Iris pigment epithelial cell (primary cell): ENCODE measurements around the gene STAB1.
"Not testable (repeated sequence)": the region's sequence is repeated elsewhere in the genome, so short reads cannot be mapped to it uniquely, and the experiment has no call there.

Experiments
- DNase-seq: peaks from one replicate; pipeline ENCODE4 v3.0.0-alpha.2; 2011; ENCODE audit warnings: low read depth

The STAB1 gene

DNA sequence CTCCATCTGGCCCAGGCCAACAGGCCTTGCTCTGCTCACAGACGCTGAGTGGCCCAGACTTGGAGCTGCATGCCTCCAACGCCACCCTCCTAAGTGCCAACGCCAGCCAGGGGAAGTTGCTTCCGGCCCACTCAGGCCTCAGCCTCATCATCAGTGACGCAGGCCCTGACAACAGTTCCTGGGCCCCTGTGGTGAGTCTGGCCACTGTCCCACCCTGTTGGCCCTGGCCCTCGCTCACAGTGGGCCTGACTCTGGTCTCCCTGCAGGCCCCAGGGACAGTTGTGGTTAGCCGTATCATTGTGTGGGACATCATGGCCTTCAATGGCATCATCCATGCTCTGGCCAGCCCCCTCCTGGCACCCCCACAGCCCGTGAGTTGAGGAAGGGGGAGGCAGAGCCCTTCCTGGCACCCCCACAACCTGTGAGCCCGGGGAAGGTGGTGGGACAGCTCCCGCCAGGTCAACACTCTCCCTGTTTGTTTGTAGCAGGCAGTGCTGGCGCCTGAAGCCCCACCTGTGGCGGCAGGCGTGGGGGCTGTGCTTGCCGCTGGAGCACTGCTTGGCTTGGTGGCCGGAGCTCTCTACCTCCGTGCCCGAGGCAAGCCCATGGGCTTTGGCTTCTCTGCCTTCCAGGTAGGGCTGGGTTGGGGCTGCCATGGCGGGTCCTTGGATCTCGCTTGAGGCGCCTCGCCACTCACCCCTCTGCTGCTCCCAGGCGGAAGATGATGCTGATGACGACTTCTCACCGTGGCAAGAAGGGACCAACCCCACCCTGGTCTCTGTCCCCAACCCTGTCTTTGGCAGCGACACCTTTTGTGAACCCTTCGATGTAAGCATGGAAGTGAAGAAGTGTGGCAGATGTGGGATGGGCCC, 28.5 kb downstream of the STAB1 start:
- no peak for DNase-seq

DNA sequence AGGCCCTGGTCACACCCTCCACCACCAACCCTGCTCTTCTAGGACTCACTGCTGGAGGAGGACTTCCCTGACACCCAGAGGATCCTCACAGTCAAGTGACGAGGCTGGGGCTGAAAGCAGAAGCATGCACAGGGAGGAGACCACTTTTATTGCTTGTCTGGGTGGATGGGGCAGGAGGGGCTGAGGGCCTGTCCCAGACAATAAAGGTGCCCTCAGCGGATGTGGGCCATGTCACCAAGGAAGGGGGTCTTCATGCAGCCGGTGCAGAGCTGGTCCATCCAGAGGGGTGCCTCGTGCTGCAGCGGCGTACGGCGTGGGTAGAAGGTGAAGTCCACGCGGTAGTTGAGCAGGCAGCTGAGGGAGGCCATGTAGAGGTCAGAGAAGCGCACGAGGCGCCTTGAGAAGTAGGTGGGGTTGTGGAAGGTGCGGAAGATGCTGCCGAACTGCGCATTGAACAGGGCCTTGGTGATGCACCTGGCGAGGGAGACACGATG, 29.2 kb downstream of the STAB1 start:
- no peak for DNase-seq

GRCh38 chr3:52524752-52525679, 29.9 kb downstream of the STAB1 start:
- no peak for DNase-seq

DNA sequence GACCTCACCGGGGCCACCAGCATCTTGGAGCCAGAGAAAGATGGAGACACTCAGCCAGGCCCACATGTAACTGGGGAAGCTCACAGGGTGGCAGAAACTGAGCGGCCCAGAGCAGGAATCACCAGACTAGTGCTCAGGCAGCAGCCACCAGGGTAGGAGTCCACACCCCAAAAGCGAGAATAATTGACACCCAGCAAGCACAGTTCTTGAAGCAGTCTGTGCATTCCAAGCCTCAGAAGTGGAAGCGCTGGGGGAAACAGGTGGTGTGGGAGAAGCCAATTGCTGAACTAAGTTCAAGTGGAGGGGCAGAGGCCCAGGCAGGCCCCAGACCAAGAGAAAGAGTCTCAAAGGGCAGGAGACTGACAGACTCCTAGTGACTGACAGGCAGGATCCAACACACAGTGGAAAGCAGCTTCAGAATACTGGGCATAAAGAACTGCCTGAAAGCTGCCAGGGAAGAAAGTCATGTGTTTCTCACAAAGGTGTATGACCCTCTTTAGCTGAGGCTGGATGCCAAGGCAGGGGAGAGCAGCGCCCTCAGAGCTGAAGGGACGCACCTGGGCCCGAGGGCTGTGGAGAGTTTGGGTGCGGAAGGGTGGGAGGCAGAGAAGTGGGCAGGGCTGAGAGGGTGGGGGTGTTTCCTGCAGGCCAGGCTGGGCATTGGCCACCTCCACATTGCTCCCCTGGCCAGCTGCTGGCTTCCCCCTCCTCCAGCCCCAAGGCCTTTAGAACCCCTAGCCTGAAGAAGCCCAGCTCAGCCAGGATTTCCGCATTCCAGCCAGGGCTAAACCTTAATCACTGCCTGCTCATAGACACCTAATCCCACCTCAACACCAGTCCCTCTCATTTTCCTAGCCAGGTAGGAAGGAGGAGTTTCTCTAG, 30.8 kb downstream of the STAB1 start:
- DNase-seq, result no peak

DNA sequence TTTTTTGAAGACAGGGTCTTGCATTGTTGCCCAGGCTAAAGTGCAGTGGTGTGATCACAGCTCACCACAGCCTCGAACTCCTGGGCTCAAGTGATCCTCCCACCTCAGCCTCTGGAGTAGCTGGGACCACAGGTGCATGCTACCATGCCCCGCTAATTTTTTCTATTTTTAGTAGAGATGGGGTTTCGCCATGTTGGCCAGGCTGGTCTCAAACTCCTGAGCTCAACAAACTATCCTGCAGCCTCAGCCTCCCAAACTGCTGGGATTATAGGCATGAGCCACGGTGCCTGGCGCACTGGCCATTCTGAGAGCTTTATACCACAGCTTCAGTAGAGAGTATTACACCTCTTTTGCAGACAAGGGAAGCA, 31.5 kb downstream of the STAB1 start:
- not testable (repeated sequence) for DNase-seq

- no peak for DNase-seq
Measured at GRCh38 chr3:52527039-52527731, 32.0 kb downstream of the STAB1 start.

DNA sequence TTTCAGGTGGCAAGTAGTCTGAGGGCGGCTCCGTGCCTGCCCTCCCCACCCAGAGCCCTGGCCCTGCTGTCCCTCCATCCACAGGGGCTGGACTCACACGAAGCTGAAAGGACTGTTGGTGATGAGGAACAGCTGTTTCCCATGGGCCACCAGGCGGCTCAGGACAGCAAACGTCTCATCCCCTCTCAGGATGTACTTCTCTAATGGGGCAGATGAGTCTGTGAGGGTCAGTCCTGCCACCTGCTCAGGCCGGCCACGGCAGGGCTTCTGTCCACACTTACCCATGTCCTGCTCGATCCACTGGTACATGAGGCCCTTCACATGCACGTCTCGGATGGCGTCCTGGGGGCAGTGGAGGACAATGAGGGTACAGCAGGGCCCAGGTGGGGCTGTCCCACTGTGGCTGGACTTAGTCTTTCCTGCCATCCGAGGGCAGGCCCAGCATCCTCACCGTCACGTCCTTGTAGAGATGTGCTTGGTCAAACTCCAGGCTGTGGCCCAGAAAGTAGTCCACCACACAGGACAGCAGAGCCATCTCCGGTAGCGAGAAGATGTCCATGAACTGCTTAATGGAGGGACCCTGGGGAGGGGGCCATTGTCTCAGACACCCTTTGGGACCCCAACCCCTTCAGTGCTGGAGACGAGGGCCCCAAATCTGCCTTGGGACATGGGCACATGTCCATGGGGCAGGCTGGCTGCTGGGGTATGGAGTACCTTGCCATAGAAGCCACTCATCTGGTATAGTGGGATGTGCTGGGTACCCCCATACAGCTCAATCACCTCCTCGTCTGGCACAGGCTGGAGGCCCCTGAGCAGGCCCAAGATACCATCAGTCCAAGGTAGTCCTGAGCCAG, 32.8 kb downstream of the STAB1 start:
- no peak for DNase-seq

GRCh38 chr3:52528586-52529375, 33.6 kb downstream of the STAB1 start:
- DNase-seq, result no peak

DNA sequence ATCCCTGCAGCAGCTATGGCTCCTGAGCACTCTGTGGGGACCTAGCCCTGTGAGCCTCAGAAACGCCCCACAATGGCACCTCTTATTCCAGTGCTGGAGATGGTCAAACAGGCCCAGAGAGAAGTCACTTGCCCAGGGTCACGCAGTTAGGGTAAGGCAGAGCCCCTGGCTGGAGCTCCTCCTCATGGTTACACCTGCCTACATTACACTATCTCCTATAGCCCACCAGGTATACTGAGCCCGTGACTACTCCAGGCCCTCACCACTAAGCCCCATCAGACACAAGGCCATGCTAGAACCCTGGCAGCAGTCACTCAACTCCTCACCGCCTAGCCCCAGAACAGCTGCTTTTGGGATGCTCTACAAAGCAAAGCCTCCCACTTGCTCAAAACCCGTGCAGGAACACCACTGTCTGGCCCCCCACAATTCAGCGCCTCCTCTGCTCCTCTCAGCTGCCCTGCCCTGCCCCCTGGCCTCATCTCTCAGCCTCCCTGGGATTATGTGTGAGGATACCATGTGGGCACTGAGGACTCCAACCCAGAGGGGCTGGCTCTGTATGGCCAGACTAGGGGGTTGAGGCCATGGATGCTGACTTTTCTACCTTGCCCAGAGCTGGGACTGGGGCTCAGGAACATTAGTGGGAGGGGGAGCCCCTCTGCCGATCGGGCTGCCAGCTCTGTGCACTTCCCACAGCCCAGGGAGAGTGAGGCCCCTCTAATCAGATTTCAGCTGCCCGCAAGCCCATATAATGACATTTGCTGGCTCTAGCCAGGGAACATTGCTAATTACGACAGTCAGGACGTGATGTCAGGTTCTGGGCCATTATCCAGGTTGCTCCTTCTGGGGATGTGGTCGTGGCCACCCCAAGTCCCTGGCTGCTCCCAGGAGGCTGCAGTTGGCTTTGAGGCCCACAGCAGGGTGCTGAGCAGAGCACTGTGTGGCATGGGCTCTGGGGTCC, 34.5 kb downstream of the STAB1 start:
- peak; percentile 67 for DNase-seq

GRCh38 chr3:52530918-52531826, 36.0 kb downstream of the STAB1 start:
- DNase-seq, result no peak

DNA sequence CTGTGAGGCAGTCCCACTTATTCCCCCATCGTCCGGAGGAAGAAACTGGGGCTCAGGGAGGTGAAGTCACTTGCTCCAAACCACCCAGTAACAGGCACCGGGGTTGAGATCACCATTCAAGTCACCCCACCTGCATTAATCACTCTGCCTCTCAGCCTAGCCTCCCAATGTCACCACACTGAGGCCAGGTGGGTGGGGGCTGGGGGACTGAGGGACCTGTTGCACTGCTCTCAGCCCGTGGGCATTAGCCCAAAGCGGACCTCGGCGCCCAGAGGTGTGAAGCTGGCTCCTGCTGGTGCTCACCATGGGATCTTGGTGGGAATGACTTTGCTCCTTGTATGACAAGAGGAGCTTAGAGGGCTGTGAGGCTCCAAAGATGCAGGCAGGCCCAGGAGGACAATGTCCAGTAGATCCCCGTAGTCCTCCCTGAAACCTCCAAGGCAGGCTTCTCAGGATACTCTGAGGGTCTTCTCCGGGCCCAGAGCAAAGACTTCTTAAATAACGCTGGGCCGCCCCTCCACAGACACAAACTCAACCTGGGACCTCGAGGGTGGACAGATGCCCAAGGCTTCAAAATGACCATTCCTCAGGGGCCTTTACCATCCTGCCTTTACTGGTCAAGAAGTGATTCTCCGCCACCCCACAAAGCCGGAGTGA, 36.9 kb downstream of the STAB1 start:
- no peak for DNase-seq

- peak; percentile 78 for DNase-seq
Measured at GRCh38 chr3:52532517-52532837, 37.3 kb downstream of the STAB1 start.

DNA sequence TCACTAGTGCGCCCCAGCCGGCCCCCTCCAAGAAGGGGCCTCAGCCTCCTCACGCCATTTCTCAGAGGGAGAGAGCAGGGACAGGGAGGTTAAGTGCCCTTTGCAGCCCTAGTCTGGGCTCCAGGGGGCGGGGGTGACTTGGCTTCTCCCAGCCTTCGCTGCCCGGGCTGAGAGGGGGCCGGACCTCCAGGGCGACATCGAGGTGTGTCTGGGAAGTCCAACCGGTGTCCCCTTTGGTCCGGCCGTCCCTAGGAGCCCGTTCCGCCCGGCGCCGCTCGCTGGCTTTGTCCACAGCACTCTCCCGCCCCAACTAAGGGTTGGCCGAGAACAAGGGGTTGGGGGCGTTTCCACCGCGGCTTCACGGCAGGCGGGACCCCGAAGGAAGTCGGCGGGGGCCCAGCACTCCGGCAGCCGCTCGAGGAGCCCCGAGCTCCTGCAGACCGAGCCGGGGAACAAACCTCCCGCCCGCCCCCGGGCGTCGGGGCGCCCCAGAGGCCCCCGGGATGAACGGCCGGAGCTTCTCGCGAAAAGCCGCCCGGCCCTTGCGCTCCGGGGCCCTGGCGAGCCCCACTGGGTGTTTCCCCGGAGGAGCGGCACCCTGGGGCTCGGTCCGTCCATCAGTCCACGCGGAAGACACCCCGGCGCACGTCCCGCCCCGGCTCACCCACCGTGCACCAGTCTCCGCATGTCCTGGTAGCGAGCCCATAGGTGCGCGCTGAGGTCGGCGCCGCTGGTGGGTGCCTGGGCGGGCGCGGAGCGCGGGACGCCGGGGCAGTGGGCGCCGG, 37.9 kb downstream of the STAB1 start:
- DNase-seq, result peak; percentile 46

DNA sequence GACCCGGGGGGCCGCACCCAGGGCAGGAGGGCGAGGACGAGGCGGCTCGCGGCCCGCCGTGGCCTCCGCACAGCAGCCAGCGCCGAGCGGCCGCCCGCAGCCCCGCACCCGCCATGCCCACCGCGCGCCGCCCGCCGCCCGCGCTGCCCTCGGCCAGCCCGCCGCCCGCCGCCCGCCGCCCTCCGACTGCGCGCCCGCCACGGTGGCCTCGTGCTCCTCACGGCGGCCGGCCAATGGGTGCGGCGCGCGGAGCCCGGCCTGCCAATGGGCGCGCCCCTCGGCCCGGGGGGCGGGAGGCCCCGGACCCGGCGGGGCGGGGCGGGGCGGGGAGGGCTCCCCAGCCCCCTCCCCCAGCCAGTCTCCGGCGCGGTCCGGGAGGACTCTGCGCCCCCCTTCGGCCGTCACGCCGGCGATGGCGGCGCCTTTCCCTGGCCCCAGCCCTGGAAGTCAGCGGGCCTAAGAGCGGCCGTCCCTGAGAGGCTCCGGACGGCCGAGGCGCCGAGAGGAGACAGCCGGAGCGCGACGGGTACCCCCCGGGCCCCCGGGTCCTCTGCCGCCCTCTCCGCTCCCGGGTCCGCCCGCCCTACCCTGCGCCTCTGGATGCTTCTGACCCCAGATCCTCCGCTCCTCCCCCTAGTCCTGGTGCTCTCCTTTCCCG, 38.6 kb downstream of the STAB1 start, which contains the start of gene NT5DC2:
TSS of gene NT5DC2 (minus strand) at position 235 of the 658 bp plus-strand sequence. CDS start at position 115, 120 bp downstream.
- peak; percentile 70 for DNase-seq
